NOMO-1 (cell line): ENCODE results near the gene XPO1.
A peak's percentile ranks its signal among the peaks of the same experiment; 100 is the strongest.
"Not testable (repeated sequence)": the region's sequence is repeated elsewhere in the genome, so short reads cannot be mapped to it uniquely, and the experiment has no call there.

Experiments
- DNase-seq, 2 experiments: peaks; one replicate each; lab custom pipeline; 2025; ENCODE audit not compliant: unreplicated experiment in 2 of 2; lab: John Stamatoyannopoulos, UW

XPO1 gene, protein sequence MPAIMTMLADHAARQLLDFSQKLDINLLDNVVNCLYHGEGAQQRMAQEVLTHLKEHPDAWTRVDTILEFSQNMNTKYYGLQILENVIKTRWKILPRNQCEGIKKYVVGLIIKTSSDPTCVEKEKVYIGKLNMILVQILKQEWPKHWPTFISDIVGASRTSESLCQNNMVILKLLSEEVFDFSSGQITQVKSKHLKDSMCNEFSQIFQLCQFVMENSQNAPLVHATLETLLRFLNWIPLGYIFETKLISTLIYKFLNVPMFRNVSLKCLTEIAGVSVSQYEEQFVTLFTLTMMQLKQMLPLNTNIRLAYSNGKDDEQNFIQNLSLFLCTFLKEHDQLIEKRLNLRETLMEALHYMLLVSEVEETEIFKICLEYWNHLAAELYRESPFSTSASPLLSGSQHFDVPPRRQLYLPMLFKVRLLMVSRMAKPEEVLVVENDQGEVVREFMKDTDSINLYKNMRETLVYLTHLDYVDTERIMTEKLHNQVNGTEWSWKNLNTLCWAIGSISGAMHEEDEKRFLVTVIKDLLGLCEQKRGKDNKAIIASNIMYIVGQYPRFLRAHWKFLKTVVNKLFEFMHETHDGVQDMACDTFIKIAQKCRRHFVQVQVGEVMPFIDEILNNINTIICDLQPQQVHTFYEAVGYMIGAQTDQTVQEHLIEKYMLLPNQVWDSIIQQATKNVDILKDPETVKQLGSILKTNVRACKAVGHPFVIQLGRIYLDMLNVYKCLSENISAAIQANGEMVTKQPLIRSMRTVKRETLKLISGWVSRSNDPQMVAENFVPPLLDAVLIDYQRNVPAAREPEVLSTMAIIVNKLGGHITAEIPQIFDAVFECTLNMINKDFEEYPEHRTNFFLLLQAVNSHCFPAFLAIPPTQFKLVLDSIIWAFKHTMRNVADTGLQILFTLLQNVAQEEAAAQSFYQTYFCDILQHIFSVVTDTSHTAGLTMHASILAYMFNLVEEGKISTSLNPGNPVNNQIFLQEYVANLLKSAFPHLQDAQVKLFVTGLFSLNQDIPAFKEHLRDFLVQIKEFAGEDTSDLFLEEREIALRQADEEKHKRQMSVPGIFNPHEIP (N-terminal part only)

DNA sequence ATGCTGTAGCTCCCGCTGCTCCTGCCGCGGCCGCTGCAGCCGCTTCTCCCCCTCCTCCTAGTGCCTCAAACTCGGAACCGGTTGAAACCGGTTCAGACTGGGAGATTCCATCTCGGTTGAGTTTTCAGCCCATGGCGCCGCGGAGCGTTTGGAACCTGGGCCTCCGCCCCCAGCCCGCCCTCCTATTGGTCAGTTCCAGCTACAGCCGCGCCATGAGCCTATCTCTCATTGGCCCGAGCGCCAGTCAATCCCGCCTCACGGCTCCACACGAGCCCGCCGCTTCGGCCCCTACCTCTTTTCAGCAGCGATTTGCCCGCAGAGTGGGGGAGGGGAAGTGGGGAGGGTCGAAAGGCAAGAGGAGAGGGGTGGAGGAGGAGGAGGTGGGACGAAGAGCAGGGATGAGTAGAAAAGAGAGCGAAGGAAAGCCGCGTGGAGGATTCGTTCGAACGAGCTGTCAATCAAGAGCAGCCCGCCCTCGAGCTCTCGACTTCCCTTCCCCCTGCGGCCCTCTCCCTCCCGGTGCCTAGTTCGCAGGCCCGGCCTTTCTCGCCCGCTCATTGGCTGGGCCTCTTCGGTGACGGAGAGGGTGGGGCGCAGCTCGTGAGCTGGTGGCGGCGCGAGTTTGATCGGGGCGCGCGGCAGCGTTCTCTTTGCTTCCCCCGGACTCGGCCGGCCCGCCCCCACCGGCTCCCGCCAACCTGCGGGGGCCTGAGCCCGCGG, at the start of gene XPO1:
XPO1 (minus strand) TSS at position 157 of the 720 bp plus-strand sequence. CDS start 4,459 bp downstream, outside the sequence.
- peak; percentile 100 for DNase-seq

DNA sequence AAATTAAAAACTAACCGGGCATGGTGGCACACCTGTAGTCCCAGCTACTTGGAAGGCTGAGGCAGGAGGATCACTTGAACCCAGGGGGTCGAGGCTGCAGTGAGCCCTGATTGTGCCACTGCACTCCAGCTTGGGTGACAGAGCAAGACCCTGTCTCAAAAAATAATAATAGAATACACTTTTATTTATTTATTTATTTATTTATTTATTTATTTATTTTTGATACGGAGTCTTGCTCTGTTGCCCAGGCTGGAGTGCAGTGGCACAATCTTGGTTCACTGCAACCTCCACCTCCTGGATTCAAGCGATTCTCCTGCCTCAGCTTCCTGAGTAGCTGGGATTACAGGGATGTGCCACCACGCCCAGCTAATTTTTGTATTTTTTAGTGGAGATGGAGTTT, 48.8 kb upstream of the XPO1 start:
- not testable (repeated sequence) for DNase-seq

DNA sequence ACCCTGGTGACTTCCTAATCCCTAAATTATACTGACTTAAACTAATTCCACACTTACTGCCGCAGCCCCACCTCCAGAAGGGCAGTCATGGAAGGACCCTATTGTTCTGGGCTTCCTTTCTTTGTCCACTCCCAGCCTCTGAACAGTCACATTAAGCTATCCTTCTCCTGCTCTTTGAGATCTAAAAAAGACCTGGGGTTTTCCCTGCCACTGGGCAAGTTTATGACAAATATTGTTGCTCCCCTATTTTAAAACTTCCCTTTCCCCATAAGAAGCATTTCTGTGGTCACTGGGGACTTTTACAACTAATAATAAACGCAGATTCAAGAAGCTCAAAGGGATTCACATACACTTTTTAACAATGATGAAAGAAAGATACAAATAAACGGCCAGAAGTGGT, 47.2 kb upstream of the XPO1 start:
- no peak for DNase-seq

DNA sequence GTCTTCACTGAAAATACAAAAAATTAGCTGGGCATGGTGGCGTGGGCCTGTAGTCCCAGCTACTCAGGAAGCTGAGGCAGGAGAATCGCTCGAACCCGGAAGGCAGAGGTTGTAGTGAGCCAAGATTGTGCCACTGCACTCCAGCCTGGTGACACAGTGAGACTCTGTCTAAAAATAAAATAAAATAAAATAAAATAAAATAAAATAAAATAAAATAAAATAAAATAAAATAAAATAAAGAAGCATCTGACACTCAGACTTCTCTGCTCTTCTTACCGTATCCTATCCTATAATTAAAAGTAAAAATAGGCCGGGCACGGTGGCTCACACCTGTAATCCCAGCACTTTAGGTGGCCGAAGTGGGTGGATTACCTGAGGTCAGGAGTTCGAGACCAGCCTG, 46.2 kb upstream of the XPO1 start:
- DNase-seq, result not testable (repeated sequence)

DNA sequence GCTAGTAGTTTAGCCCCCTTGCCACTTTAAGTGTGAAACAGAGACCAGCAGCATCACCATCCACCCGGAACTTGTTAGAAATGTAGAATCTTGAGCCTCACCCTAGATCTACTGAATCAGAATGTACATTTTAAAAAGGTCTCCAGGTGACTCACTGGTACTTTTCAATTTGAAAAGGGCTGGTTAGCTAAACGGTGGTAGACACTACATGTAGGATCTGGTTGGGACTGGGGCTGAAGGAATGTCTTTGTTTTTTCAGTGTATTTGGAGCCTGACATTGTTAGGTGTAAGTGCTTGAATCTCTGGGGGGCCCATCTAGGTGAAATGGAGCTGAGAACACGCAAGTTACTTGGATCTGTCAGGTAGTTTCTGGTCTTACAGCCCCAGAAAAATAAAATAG, 44.0 kb upstream of the XPO1 start:
- DNase-seq, result no peak

DNA sequence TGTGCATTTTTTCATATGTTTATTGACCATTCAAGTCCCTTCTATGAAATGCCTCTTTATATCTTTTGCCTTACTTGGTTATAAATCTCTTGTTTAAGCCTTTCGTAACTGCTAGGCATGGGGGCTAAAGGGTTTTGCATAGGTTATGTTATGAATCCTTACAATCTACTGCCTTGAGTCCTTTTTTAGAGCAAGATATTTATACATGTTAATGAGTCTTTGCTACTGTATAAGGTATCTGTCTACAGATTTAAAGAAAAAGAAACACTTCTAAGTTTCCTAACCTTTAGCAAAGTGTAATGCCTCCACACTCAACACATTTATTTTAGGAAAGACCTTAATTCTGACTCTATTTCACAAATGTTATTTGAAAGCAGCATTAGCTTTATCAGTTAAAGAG, 43.6 kb upstream of the XPO1 start:
- DNase-seq, result no peak

DNA sequence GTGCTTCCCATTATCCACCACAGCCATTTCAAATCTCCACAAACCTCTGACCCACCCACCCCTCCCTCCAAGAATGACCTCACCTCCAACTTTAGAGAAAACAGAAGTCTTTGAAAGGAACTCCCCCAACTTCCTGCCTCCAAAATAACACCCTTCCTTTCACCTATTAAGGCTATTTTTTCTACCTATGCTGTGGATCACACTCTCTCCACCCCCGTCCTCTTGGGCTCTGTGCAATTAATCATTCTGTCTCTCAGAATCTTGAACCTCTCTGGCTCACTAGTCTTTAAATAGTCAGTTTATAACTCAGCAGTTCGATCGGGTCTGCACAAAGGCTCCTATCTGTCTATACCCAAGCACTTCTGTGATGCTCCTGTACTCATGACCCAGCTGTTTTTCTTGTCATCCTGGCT, 37.3 kb upstream of the XPO1 start:
- DNase-seq, result peak in 1 of 2 experiments; percentile 9

DNA sequence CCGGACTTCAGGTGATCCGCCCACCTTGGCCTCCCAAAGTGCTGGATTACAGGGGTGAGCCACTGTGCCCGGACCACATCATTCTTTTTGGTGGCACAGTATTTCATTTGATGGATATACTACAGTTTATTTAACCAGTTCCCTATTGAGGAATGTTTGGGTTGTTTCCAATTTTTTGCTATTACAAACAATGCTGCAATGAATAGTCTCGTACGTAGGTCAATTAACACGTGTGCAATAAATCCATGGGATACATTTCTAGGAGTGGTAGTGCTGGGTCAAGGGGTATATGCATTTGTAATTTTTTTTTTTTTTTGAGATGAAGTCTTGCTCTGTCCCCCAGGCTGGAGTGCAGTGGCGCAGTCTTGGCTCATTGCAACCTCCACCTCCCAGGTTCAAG, 28.4 kb upstream of the XPO1 start:
- DNase-seq, result no peak

DNA sequence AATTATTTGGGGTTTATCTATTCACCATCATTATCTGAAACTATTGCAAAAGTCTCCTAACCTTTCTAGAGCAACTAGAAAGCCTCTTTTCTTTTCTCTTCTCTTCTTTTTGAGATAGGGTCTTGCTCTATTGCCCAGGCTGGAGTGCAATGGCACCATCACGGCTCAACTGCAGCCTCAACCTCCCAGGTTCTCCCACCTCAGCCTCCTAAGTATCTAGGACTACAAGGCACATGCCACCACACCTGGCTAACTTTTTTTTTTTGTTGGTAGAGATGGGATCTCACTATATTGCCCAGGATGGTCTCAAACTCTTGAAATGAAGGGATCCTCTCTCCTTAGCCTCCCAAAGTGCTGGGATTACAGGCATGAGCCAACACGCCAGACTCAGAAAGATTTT, 24.5 kb upstream of the XPO1 start:
- no peak for DNase-seq

DNA sequence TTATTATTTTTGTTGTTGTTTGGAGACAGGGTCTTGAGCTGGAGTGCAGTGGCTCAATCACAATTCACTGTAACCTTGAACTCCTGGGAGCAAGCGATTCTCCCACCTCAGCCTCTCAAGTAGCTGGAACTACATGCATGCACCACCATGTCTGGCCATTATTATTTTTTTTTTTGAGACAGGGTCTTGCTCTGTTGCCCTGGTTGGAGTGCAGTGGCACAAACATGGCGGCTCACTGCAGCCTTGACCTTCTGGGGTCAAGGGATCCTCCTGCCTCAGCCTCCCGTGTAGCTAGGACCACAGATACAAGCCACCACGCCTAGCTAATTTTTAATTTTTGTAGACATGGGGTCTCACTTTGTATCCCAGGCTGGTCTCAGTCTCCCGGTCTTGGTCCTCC, 20.0 kb upstream of the XPO1 start:
- DNase-seq, result no peak

DNA sequence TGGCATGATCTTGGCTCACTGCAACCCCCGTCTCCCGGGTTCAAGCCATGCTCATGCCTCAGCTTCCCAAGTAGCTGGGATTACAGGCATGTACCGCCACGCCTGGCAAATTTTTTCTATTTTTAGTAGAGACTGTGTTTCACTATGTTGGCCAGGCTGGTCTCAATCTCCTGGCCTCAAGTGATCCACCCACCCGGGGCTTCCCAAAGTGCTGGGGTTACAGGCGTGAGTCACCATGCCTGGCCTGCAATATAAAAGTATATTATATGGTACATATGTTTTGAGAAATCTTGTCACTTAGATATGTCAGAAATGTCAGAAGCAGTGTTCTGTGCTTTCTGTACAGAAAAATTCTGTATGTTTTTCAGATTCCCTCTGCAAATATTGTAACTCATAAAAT, 19.2 kb upstream of the XPO1 start:
- no peak for DNase-seq

DNA sequence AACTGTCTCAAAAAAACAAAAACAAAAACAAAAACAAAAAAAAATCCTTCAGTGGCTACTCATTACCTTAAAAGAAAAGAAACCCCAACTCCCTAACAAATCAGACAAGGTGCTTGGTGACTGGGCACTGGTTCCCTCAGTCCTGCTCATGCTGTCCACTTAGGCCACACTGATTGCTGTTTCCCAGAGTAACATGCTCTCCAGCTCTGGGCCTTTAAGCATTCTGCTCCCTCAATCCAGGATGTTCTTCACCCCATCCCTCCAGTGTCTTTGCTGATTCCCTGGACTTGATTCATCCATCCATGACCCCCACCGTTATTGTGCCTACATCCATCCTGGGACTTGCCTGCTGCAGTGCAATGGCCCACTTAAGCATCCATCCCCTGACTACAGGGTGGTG, 16.4 kb upstream of the XPO1 start:
- no peak for DNase-seq

DNA sequence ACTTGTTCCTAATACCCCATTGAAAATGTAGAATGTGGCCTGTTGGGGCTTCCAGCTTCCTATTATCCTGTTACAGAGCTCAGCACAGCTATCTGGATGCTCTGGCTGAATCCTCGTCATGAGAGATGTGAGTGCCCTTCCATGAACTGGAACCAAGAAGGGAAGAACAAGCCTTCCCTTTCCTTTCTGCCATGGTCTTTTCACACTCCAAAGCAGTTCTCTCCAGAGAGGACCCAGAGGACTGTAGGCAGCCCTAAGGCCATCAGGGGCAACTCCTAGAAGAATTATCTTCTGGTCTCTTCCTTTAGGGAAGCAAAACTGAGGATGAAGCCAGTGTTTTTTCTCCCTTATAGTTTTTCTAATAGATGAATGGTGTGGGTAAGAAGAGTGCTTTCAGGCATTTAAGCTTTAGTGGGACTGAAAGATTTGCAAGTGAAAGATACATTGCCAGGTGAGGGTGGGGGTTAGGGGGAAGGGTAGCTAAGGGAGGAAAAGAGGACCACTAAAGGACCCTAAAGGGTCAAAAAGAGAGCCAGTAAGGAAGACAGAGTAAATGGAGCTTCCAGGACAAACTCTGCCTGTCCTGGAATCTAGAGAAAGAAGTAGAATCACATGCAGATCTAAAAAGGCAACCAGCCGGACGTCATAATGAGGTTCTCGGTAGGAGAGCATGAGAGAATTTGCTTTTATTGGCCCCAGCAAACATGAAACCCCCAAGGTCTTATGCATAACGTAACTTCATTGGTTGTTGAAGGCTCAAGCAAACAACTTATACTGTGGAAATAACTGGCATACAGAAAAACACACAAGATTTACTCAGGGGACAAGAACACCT, 12.4 kb upstream of the XPO1 start:
- no peak for DNase-seq

DNA sequence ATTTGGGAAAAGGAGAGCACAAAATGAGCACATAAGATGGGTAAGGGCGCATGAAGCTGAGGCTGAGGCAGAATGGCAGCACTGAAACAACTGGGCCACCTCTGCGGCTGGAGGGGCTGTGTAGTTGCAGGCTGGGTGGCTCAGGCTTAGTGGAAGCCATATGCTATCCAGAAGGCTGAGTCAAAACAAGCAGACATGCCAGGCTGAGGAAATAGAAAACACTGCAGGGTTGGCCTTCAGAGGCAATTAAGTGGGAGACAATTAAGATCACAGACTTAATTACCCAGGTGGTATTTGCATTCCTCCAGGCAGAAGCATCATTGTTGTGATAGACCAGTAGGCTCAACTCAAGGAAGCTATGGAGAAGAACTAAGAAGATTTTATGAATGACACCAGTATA, 11.4 kb upstream of the XPO1 start:
- no peak for DNase-seq

DNA sequence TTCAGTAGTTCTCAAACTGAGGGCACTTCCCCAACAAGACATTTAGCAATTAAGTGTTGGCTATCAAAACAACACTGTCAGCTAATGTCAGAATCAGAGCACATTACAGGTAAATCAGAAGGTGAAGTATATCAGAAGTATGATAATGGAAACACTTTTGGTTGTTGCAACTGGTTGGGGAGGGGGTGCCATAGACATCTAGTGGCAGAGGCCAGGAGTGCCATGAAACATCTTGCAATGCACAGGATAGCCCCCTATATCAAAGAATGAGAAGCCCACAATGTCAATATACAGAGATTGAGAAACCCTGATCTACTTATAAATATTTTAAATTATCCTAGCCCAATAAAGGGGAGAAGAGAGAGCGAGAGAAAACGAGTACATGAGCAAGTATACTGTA, 4.9 kb upstream of the XPO1 start:
- no peak for DNase-seq

DNA sequence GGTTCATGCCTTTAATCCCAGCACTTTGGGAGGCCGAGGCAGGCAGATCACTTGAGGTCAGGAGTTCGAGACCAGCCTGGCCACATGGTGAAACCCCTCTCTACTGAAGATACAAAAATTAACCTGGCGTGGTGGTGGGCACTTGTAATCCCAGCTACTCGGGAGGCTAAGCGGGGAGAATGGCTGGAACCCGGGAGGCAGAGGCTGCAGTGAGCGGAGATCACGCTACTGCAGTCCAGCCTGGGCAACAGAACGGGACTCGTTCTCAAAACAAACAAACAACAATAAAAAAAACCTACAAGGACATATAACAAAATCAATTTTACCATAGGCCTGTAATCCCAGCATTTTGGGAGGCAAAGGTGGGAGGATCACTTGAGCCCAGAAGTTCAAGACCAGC, 2.0 kb upstream of the XPO1 start:
- DNase-seq, result not testable (repeated sequence)

DNA sequence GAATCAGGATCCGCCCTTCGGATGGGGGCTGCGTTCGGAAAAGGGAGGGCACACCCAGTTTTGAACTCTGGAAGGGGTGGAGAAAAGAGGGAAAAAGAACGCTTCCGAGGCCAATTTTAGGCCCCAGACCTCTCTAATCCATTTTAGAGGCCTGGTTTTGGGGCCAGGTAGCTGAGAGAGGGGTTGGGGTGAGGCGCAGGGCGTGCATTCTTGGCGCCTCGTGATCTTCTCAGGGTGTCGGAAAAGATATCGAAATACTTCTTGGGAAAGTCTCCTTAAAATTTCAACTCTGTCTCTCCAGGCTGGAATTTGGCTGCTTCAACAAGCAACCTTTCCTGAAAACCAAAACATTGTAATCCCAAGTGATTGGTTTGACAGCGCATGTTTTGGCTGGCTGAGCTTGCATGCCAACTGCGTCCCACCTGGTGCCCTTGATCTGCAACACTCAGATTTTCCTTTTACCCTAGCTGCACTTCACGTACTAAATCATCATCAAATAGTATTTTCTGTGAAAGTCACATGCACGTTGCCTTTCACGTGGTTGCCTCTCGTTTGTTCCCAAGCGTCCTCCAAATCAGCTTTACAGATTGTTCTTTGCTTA, 864 bp upstream of the XPO1 start:
- peak in 1 of 2 experiments; percentile 34 for DNase-seq

DNA sequence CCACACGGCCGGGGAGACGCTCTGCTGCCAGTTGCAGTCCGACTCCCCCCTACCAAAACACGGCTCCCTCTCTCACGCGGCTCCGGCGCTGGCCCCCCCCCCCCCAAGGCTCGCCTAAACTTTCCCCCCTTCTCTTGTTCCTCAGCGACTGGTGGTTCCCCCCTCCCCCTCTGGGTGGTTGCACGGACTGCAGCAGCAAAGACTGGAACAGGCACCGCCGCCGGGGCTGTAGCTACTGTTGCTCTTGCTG, 281 bp downstream of the XPO1 start:
- DNase-seq, result no peak

DNA sequence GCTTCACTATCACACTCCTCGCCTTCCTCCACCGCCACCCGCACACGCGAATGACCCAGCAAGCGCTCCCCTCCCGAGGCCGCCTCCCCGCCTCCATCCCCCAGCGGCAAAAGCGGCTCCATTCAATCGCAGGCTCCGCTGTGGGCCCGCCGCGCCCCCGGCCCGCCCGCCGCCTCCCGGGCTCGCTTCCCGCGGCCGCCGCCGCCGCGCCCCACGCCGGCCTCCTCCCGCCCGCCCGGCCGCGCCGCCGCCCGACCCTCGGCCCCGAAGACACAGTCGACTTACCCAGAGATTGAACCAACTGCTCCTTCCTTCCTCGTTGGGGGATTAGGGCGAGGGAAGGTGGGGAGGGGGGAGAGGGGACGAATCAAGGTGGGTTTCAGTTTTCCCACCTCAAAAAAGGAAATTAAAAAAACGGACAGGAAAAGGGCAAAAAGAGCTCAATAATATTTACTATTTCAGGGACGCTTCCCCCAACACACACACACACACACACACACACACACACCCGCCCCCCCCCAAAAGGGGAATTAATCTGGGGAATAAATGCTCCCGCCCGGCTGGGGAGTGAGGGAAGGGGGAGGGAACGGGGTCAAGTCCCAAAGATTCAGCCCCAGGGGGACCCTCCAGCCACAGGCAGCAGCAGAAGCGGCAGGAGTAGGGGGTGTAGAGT, 743 bp downstream of the XPO1 start:
- no peak for DNase-seq
